GM19043 (cell line): Measurements from ENCODE around the gene ANKRD33B.
A peak's percentile ranks its signal among the peaks of the same experiment; 100 is the strongest.

Source experiments
- ATAC-seq: cut with Tn5 transposase; IDR thresholded peaks from one replicate; pipeline ENCODE4 v1.9.1; 2021; ENCODE audit warnings: low read depth; ENCODE audit not compliant: unreplicated experiment

The ANKRD33B gene

DNA sequence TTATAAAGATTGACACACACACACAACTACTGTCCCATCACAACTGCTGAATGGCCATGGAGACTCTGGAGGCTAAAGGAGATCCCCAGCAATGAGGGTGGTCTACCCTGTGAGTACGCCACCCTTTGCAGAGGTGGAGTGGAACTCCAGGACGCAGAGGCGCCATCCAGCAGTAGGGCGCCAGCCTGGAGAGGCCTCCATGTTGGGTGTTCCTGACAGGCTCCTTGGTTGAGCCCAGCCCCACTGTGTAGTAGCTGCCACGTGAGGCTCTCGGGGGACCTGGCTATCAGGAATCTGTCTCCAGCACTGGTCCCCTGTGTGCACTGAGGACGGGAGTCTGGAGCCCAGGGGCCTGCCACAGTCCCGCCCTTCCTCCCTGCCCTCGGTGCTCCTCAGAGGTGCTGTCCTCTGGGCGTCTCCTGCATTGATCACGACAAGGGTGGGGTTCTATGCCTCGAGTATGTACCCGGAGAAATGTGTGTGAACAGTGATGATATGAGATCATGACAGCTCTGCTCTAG, 124.8 kb downstream of the ANKRD33B start:
- no peak for ATAC-seq

DNA sequence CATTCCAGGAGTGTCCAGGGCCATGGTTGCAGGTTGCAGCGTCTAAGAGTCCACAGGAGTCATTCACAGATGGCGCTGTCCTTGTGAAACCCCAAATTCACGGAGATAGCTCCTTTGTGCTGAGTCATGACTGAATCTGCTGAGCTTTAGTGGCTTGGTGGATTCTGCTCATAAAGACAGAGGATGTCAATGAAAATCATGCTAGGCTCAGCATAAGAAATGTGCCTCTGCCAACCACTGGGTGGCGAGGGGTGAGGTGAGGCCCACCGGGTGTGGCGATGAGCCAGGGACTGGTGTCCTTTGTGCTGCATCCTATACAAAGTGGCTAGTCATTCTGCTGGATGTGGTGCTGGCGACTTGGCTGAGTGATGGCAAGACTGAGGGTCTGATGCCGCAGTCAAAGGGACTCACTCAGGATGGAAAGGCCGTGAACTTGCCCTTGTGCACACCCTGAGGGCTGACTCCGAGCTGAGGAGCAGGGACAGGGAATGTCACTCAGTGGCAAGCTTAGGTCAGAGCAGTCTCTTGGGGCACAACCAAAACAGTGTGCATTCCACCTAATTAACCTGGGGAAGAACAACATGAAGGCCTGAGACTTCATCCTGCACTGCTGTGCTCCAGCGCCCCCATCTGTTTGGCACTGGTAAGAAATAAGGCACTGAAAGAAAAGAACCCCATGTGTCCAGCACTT, 125.7 kb downstream of the ANKRD33B start:
- ATAC-seq, result no peak

DNA sequence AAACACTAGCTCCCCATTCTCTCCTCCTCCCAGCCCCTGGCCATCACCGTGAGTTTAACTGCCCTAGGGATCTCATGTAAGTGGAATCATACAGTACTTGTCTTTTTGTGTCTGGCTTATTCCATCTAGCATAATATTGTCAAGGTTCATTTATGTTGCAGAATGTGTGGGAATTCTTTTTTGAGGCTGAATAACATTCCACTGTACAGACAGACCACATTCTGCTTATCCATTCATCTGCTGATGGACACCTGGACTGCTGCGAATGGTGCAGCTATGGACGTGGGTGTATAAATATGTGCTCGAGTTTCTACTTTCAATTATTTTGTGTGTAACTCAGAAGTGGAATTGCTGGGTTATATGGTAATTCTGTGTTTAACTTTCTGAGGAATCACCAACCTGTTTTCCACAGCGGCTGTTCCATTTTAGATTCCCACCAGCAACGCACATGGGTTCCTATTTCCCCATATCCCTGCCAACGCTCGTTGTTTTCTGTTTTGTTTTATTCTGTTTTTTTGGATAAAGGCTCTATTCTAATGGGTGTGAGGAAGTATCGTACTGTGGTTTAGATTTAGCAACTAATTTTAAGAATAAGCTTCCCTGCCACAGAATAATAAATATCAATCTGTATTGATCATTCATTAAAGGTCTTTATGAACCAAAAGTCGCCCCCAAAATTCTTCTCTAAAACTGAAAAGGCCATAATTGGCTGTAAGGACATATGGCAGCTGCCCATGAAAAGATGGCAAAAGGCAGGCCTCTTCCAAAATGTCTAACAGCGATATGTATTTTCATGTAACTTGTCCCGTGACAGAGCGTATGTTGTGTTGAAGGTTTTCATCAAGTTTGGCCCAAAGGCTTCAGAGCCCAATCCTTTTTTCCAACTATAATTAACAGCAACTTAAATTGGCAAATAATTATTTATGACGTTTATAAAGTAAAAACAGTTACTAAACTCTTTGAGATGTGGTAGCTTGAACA, 126.9 kb downstream of the ANKRD33B start:
- no peak for ATAC-seq

DNA sequence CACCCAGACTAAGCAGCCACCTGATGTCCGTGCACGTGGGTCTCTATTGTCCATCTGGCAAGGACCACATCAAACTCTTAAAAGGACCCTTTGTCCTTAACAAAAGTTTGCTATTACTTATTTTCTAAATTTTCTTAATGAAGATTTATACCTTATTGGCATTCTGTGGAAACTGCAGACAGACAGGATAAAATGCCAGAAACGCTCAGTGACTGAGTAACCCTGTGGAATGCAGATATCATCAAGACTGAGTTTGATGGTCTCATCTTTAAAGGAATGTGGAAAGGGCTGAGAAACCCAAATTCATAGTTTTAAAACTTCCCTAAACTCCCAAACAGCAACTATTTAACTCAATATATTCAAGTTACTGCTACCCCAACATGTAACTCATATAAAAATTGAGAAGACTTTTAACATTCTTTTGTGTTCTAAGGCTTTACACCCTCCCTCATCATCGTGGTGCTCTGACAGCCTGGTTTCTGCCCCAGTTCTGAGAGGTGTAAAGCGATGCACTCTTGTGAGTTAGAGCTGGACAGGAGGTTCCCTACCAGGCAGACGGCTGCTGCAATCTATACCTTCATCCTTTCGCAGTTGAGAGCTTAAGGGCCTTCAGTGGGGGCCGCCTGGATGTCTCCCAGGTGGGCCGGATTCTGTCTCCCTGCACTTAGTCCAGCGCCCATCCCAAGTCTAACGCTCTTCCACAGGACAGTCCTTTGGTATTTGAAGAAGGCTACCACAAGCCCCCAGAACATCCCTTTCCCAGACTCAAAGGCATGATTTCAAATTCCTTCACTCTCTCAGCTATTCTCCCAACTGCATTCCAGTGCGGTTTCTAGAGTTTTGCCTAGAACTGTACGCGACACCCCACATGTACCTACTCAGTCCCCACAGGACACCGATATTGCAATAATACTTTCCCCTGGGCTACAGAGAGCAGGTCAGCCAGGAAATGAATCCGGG, 128.2 kb downstream of the ANKRD33B start:
- no peak for ATAC-seq

DNA sequence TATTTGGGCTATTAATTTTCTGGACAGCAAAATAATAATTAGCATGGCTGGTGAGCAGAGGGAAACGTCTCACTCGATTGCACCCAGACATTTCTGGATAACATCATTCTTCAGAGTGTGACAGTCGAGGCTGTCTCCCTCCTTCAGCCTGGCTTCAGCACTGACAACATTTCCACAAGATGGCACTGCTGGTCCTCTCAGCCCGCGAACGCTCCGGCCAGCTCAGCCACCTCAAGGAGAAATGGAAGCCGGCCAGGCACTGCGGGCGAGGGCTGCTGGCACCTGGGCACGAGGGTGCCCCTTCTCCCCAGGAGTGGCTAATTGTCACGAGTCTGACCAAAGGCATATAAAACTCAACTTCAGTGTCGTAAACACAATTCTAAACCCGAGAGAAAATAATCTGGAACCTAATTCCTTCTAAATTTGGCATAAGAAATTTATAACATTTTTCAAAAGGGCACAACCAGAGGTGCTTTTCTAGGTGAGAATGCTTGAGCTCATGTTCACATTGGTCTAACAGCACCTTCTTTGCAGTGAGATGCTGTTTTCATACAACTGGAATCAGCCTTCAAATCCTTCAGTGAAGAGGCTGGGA, 131.3 kb downstream of the ANKRD33B start:
- ATAC-seq, result peak; percentile 32

DNA sequence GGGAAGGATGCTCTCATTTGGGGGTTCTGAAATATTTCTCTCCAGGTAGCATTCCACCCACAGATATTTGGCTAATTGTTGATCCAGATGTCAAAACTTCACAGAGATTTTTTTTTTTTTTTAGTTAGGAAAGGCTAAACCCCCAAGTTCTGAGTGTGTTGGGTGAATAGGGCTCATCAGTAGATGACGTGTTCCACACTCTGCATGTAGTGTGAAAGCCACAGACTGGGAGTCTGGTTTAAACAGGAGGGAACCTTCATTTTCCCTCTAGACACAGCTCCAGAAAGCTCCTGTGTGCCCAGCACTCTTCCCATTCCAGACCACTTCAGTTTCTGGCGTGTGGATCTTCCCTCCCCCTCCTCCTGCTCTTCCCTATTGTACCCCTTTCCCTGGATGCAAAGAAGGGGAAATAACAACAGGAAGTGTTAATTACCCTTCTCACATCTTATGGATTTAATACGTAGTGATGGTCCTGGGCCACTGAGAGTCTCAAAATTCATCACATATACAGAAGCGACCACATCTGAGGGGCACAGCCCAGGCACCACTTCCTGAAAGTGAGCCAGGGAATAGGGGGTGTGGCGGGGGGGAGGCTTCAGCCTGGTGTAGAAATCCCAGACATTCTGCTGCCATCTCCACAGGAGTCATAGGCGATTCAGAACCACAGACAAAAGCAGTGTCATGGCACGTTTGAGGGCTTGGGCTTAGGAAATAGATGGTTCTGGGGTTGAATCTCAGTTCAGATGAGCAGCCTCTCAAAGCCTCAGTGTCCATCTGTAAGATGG, 132.1 kb downstream of the ANKRD33B start:
- no peak for ATAC-seq

DNA sequence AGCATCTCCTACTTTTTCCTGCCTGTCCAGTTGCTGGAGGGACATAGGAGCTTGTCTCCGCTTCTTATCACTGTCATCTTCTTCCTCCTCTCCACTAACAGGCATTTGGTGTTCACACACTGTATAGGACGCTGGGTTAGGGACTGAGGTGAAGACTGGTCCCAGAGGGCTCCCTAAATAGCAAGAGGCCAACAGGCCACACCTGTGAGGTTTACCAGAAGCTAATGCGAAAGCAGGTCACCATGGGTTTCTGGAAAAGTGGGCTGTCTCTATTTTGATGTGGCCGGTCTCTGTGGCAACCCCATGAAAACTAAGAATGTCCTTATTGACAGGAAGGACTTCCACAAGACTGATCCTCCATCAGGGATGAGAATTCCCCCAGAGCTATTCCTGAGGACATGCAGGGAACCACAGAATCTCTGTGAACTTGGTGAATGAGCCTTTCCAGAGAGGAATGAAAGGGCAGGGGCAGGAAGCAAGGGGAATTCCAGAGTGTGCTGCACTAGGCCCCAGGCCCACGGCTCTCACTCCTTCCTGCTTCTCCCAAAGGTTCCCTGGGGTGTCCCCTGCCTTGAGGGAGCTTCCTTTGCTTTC, 135.5 kb downstream of the ANKRD33B start:
- ATAC-seq, result peak; percentile 43

DNA sequence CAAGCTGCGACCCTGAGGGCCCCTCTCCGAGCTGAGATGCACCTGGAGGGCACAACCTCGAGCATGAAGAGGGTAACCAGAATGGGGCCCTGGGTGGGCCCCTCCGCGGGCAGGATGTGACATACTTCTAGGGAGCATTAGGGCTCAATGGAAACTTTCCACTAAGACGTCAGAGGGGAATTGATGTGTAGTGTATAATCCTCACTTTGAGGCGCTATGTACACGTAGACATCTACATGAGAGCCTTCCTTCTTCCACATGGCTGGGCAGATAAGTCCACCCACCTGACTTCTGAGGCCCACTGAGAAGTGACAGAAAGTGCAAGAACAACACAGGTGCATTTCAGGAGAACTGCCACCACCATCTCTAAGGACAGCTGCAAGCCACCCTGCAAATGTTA, 136.1 kb downstream of the ANKRD33B start:
- peak; percentile 59 for ATAC-seq

DNA sequence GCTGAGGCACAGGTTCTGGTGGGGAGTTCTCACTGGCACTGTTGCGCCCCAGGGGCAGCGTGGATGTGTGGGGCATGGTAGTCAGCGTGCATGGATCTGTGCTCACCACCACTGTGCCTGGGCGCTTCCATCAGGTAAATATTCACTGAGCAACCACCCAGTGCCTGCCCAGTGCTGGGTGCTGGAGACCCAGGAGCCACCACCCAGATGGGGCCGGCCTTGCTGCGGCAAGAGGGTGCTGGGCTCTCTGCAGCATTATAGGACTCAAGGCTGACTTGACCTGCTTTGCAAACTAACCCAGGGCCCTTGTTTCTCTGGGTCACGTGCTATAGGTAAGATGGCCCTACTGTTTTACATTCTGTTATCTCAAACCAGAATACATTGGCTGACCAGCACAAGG, 136.6 kb downstream of the ANKRD33B start:
- ATAC-seq, result no peak

DNA sequence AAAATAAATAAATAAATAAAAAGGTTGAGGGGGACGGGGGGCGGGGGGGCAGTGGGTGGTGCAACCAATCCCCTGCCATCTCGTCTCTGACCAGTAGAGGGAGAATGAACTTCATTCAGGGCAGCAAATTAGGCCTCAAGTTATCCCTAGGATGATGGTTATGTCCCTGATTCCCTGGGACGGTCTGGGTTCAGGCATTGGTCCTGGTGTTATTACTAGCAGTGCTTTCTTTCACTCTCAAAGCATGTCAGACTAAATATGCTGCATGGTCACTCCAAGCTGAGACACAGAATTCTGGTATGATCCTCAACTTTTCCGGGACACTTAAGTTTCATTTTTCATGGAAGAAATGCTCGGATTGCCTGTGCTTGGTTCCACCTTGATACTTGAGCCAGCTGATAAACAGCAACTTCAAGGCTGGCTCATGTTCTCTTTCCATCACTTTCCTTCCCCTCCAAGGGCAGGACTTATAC, 137.7 kb downstream of the ANKRD33B start:
- no peak for ATAC-seq

DNA sequence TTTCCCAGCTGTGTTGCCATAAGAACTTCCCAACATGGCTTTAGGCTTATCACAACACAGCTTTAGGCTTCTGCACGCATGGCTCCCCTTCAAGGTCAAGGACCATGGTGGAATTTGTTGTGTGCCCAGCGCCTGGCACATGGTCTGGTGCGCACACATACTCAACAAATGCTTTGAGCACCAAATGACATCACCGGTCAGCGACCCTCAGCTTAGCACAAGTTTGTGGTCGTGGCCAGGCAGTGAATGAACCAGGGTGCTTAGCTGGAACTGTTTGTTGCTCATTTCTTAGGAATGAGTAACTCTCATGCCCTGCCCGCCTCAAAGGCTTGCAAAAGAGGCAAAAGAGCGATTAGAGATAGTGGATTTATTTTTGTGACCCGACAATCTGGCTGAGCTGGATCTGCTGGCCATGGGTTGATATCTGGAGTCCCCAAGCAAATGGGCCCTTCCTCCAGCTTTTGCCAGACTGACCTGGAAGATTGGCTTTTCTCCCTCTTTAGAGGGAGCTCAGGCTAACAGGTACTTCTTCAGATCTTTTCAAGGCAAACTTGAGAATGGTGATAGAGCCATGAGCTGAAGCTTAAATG, 138.3 kb downstream of the ANKRD33B start:
- ATAC-seq, result no peak

DNA sequence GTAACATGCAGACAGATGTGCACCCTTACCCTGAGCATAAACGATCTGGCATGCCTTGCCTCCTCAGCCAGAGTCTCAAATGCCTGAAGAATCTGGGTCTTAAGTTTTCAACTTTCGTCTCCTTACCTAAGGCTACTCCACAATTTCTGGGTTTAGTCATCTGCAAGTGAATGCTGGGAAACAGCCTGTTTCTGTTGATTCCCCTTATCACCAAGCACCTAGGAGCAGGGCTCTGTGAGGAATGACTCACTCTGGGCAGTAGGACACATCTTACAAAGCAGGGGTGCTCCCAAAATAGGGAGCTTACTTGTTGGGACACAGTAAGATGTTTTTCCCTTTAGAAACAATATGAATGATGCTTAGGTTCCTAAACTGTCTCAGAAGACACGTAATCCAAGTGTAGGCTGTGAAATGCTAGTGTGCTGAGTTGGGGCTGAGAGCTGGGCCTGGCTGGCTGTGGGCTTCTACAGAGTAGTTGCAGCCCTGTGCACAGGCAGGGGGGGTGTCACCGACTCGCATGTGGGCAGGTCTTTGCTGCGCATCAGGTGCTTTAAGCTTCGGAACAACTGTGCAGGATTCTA, 139.1 kb downstream of the ANKRD33B start:
- ATAC-seq, result no peak

DNA sequence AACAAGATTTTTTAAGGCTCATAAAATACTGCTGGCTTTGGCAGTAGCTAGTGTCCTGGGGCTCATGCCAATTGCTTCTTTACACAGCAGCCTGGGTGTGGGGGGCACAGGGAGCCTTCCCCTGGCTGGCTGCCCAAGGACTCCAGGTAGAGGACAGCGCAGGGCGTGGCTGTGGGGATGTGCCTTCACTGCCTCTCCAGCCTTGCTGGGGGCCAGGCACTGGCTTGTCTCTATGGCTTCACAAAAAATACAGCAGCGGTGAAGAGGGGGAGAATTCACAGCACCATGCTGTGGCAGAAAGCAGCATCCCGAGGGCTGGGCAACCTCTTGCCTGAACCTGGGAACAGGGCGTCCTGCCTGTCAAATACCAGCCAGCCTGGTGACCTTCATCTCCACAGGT, 139.8 kb downstream of the ANKRD33B start:
- ATAC-seq, result no peak

DNA sequence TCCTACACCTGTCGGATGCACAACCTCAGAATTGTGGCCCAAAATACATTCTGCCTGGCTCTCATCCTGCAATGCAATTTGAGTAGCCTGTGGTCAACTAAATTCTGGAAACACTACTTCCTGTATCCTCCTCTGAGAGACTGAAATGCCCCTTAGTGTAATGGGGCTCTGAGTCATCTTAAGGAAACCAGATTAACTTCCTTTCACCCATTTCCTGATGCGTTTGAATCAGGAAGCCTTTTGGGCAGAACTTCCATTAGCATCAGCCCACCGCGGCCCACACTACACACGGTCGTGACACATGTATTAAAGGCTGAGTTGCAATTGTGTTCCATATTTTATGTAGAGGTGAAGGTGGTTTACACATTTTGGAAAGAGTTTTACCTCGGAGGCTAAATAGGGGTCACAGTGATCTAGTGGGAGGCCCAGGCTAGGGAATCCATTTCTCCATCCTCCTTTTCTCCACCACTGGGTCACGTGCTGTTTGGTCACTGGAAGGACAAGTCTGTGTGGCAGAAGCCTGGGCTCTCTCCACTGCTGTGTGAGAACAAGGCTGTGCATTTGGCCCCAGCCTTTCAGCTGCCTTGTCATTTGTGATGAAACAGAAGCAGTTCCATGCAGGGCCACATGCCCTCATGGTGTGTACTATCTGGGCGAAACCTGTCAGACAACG, 141.2 kb downstream of the ANKRD33B start:
- ATAC-seq, result no peak

DNA sequence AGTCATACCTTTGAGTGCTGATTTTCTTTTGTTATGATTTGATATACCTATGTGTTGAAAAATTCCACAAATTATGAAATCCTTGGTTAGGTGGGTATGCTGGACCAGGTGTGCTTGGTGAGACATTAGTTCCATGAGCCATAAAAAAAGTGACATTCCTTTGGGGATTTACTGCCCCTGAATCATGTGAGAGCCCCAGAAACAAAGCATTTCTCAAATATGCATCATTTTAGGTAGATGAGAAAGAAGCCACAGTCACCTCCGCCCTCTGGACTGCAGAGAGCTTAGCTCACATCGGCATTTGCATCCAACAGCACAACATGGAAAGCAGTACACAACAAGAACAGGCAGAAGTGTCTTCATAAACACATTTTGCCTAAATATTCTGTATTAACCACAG, 141.9 kb downstream of the ANKRD33B start:
- no peak for ATAC-seq

DNA sequence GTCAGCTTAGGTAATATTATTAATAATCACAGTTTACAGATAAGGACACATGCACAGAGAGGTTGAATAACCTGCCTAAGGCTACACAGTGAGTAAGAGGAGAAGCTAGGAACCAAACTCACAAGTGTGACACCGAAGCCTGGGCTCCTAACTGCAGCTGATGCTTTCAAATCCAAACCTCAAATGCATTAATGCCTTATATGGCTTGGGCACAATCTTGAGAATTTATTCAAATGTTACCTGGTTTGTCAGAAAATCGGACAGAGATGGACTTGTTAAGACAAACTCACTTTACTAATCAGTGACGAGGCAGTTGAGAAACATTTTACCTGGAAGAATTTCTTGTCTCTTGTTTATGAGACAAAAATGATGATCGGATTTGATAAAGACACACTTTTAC, 142.5 kb downstream of the ANKRD33B start:
- no peak for ATAC-seq
